Epithelial cell of esophagus (primary cell): ENCODE data around the gene NUDT14.

ENCODE experiments used
- DNase-seq: peaks from one replicate; pipeline ENCODE4 v3.0.0; 2010; ENCODE audit warnings: low read depth
- H3K4me3 ChIP-seq: 2 replicates; pipeline ENCODE4 v1.5.1; 2011; ENCODE audit warnings: mild to moderate bottlenecking, low read length, control low read depth
- CTCF ChIP-seq: IDR thresholded peaks from 2 replicates; pipeline ENCODE4 v1.5.1; 2011; ENCODE audit warnings: low read depth, mild to moderate bottlenecking, low read length, control low read depth, inconsistent platforms; ENCODE audit not compliant: insufficient read depth; ENCODE audit errors: missing control alignments

The NUDT14 gene

GRCh38 chr14:105151084-105151837 is 29.9 kb downstream of the NUDT14 start:
- DNase-seq = no peak
- no peak overlapping the region for H3K4me3 ChIP-seq
- no peak for TF ChIP-seq CTCF

- DNase-seq = no peak
- no peak for TF ChIP-seq CTCF
- no peak overlapping the region for H3K4me3 ChIP-seq
These were observed 30.6 kb downstream of the NUDT14 start for GRCh38 chr14:105150368-105151083.

GRCh38 chr14:105150026-105150367 is 31.1 kb downstream of the NUDT14 start:
- no peak for TF ChIP-seq CTCF
- DNase-seq = no peak

GRCh38 chr14:105149146-105149781 is 31.8 kb downstream of the NUDT14 start:
- TF ChIP-seq CTCF = no peak
- no peak overlapping the region for H3K4me3 ChIP-seq
- no peak for DNase-seq

More at GRCh38 chr14:105150026-105150367, 31.1 kb downstream of the NUDT14 start:
- no peak overlapping the region for H3K4me3 ChIP-seq

GRCh38 chr14:105148604-105149145 is 32.4 kb downstream of the NUDT14 start:
- H3K4me3 ChIP-seq = no peak overlapping the region
- TF ChIP-seq CTCF = no peak
- no peak for DNase-seq

- DNase-seq = no peak
- no peak for TF ChIP-seq CTCF
- no peak overlapping the region for H3K4me3 ChIP-seq
These were observed 33.2 kb downstream of the NUDT14 start for GRCh38 chr14:105147671-105148603.
